Tibial nerve (tissue), 4 donors: ENCODE data around the gene CADPS.

Experiments used
- EP300 ChIP-seq, 2 donors: sonication (generic); formaldehyde crosslinking; IDR thresholded peaks; one replicate each; pipeline ENCODE4 v1.6.1; 2017; ENCODE audit warnings: antibody characterized with exemption in 2 of 2, mild to moderate bottlenecking in 1 of 2
- POLR2A ChIP-seq, 2 donors: fragments of 450-650 bp; IDR thresholded peaks; one replicate each; pipeline ENCODE4 v1.6.1; 2017; ENCODE audit warnings: antibody characterized with exemption in 2 of 2, mild to moderate bottlenecking in 2 of 2, moderate library complexity in 2 of 2
- TF ChIP-seq, protein P1 (sequence below), 5 experiments: fragments of 200-600 bp in 3 of 5; fragments of 450-650 bp in 2 of 5; sonication (generic) in 3 of 5; IDR thresholded peaks; one replicate each; pipeline ENCODE4 v1.5.1; 2016 to 2019; ENCODE audit warnings: antibody characterized with exemption in 5 of 5, mild to moderate bottlenecking in 3 of 5, moderate library complexity in 2 of 5

GRCh38 chr3:62727981-62728380 lies 147.2 kb downstream of the CADPS start:
- TF ChIP-seq, protein P1, sequence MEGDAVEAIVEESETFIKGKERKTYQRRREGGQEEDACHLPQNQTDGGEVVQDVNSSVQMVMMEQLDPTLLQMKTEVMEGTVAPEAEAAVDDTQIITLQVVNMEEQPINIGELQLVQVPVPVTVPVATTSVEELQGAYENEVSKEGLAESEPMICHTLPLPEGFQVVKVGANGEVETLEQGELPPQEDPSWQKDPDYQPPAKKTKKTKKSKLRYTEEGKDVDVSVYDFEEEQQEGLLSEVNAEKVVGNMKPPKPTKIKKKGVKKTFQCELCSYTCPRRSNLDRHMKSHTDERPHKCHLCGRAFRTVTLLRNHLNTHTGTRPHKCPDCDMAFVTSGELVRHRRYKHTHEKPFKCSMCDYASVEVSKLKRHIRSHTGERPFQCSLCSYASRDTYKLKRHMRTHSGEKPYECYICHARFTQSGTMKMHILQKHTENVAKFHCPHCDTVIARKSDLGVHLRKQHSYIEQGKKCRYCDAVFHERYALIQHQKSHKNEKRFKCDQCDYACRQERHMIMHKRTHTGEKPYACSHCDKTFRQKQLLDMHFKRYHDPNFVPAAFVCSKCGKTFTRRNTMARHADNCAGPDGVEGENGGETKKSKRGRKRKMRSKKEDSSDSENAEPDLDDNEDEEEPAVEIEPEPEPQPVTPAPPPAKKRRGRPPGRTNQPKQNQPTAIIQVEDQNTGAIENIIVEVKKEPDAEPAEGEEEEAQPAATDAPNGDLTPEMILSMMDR (IDR thresholded peaks at IDR 0.05): no peak
- no peak for TF ChIP-seq POLR2A (IDR thresholded peaks at IDR 0.05)
- TF ChIP-seq EP300 (IDR thresholded peaks at IDR 0.05): no peak
